Suppressor macrophage treated with lipopolysaccharide for 4 hours (primary cell): ENCODE data around the gene VSIG10L.

Experiments
- DNase-seq: peaks from one replicate; pipeline ENCODE4 v3.0.0-alpha.2; 2020

VSIG10L gene

DNA sequence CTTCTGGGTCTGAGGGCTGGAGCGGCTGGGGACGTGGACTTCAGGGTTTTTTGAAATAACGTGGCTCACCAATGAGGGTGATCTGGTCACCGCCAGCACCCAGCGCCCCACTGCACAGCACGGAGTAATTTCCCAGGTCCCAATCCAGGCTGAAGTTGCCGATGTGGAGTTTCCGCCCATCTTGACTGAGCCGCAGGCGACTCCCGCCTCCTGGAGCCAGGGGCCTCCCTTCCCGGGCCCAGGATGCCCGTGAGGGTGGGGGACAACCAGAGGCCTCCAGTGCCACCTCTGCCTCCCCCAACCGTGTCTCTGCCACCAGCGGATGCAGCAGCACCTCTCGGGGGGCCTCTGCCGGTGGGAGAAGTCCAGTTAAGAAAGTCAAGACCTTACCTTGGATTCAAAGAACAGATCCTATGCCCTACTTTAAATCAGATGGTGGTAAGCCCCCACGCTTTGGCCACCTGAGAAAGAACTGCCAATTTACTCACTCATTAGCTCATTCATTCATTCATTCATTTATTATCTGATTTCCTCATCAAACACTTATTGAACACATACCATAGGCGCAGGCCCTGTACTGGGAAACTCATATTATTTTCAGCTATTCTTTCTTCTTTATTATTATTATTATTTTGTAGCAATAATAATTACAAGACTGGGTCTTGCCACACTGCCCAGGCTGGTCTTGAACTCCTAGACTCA lies 3.9 kb downstream of the VSIG10L start:
- DNase-seq, result no peak

DNA sequence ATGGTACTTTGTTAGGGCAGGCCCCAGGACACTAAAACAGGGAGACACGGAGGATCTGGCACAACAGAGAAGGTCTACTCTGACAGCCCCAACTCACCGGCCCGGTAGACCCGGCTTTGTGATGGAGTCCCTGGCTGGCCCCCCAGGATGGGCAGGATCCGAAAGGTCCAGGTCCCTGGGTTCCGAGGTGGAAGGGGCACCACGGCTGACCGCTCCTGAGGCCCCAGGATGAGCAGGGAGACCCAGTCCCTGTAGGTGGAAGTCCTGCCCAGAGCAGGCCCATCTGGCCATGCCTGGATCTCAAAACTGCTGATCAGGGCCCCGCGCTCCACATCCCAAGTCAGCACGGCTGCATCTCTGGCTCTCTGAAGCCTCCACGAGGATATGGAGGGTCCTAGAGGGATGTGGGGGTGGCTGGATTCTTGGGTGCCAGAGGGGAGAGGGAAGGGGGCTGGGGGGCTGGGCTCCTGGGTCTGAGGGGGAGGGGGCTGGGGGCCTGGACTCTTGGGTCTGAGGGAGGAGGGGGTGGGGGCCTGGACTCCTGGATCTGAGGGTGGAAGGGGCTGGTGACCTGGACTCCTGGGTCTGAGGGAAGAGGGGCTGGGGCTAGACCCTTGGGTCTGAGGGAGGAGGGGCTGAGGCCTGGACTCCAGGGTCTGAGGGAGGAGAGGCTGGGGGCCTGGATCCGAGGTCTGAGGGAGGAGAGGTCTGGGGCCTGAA lies 4.6 kb downstream of the VSIG10L start:
- no peak for DNase-seq

DNA sequence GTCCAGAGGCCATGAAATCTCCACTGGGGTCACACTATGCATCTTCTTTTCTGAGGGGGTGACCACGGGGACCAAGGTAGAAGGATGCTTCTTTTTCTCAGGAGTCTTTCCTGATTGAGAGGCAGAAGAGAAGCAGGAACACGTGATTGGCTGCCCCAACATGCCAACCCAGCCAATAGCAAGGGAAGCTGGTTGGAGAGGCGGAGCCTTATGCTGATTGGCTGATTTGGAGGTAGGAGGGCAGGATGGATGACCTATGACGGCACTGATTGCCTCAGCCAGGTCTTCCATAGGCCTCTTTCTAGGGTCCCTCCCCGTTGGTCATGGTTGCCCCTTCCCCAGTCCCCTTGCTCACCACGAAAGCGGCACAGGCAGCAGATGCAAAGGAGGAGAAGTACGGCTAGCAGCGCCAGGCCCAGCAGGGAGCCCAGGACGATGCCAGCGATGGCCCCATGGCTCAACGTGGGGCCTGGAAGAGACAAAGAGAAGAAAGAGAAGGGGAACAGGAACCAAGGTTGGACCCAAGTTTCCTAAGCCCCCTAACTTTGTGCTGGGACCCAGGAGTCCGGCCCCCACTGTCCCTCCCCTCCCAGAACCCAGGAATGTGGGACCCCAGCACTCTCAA lies 8.0 kb downstream of the VSIG10L start:
- no peak for DNase-seq

DNA sequence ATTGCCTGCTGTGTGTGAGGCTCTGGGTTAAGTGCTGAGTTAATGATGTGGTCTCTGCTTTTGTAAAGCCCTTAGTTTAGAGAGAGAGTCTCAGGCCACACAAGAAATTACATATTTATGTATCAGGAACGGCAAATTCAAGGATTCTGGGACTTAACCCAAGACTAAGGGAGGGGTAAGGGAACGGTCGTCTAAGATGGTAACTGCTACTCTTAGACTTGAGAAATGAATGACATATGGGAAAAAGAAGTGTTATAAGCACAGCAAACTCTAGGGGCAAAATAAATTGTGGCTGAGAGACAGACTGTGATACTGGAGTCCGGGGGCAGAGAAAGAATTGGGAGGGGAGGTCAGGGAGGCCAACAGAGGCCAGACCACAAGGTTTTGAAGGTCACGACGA lies 10.2 kb downstream of the VSIG10L start:
- no peak for DNase-seq

DNA sequence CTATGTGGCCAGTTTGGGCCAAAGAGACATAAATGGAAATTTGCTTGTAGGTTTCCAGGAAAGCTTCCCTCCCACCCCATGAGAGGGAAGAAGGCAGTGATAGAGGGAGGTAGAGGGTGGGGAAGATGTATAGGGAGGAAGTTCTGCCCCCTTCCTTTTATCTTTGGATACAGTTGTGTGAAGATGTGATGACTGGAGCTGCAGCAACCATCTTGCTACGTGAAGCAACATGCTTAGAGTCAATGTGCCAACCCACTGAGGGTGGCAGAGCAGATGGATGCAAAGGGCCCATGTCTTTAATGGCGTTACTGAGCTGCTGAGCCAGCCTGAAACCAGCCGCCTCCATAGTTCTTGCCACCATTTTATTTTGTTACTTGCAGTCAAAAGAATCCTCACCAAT lies 10.7 kb downstream of the VSIG10L start:
- DNase-seq, result no peak

DNA sequence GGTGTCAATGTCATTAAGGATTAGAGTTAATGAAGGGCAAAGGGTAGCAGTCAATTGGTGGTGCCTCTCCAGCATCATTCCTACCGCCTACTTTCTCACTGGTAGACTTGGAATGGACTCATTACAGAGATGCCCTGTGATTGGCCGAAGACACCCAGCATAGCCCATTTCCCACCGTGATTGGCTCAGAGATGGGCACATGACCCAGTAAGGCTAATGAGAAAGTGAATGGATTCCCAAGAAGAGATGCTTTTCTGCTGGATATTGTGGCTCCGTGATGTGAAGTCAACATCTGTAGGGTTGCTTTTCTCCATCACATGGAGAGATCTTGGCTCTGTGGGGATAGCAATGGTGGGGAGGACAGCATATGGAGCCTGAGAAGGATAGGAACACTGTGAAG lies 11.6 kb downstream of the VSIG10L start:
- DNase-seq, result no peak

DNA sequence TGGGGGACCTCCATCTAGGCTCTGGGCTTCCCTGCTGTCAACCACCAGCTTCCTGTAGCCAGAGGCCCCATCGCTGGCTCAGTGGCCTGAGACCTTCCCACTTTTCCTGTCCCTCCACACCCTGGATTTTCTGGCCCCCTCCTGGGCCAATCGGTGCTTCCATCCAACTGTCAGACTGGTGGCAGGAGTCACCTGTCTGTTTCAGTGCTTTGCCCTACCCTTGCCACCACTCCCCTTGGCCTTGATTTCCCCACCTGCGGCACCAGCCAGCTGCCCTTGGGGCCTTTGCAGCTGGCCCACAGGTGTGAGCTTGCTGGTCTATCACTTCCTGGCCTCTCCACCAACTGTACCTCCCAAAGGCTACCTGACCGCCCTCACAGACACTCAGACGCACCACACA lies 12.5 kb downstream of the VSIG10L start:
- no peak for DNase-seq

DNA sequence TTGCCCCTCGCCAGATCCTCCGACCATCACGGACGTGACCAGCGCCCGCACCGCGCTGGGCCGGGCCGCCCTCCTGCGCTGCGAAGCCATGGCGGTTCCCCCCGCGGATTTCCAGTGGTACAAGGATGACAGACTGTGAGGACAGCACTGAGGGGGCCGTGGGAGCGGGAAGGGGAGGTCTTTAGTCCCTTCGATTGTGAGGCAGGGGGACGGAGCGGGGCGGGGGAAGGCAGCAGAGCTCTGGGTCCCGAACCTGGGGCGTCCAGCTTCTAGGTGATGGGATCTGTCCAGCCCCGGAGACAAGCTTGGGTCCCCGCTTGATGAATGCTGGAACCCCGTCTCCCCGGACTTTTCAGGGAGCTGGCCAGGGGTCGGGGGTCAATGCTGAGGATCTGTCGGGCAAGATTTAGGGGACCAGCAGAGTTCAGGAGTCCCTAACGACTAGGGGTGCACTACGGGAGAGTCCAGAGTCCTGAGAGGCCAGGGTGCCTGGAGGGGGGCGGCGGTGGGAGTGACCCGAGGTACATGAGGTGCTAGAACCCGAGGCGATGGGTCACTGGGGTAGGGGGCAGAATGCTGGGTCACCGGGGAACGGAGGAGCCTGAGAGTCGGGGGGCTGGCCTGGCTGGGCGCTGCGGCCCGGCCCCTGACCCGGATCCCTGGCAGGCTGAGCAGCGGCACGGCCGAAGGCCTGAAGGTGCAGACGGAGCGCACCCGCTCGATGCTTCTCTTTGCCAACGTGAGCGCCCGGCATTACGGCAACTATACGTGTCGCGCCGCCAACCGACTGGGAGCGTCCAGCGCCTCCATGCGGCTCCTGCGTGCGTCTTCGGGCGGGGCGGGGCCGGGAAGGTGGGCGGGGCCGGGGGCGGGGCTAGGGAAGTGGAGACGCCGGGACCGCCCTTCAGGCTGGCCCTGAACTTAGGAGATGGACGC lies 14.6 kb downstream of the VSIG10L start:
- DNase-seq, result peak; percentile 87

DNA sequence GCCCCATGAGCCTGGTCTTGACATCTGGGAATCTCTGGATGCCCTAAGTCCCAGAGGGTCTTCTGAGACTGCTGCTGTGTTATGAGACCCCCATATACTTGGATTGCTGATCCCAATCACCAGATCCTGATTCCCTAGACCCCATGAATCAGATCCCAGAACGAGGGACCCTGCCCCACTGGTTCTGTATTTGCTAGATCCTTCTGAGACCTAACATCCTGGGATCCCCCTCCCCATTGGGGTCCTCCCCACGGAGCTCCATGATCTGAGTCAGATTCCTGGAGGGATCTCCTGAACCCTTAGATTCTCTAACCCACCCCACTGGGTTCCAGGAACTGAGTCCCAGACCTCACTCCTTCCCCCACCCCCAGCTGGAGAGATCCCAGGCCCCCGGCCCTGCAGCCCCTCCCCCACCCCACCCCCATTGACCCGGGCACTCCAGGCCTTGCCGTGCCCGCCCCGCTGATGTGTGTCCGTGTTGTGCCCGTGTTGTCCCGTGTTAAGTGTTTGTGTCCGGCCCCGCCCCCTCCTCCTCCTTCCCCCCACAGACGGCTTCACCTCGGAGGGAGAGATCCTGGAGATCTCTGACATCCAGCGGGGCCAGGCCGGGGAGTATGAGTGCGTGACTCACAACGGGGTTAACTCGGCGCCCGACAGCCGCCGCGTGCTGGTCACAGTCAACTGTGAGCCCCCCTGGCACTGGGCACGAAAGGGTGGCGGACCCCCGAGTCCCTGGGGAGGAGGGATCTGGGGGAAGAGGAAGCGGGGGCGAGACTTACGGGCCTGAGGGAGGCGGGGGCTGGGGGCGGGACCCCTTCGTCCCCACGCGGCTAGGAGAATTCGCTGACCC lies 15.5 kb downstream of the VSIG10L start:
- no peak for DNase-seq

DNA sequence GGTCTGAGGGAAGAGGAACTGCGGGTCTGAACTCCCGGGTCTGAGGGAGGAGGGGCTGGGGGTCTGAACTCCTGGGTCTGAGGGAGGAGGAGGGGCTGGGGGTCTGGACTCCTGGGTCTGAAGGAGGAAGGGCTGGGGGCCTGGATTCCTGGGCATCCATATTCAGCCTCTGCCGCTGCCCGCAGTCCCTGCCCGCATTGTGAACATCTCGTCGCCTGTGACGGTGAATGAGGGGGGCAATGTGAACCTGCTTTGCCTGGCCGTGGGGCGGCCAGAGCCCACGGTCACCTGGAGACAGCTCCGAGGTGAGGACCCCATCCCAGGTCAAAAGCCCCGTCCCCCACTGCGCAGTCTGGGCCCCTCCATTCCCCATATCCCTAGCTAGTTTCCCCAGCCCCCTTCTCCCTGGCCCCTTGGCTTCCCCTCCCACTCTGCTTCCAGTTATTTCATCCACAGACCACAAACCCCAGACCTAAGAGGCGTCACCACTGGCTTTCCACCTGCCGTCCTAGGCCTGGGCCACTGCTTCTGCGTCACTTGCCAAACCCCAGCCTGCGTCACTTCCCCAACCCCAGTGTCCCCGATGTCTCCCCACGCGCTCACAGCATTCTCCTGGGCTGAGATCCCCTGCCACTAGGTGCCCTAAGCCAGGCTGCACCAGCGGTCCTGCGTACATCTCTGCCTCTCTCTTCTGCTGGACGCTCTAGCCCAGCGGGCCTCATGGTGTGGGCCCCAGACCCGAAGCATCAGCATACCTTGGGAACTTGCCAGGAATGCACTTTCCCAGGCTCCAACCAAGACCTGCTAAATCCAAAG lies 16.6 kb downstream of the VSIG10L start:
- peak; percentile 16 for DNase-seq

DNA sequence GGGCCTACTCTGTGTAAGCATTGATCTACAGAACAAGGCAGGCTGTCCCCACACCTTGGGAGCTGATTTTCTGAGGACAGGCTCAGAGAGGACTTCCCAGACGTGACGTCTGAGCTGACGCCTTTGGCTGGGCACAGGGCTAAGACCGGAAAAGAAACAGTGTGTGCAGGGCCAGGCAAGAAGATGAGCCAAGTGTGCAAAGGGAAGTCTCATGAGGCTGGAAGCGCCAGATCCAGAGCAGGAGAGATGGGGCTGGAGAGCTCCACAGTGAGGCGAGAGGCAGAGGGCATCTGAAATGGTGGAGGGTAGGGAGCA lies 17.8 kb downstream of the VSIG10L start:
- no peak for DNase-seq

DNA sequence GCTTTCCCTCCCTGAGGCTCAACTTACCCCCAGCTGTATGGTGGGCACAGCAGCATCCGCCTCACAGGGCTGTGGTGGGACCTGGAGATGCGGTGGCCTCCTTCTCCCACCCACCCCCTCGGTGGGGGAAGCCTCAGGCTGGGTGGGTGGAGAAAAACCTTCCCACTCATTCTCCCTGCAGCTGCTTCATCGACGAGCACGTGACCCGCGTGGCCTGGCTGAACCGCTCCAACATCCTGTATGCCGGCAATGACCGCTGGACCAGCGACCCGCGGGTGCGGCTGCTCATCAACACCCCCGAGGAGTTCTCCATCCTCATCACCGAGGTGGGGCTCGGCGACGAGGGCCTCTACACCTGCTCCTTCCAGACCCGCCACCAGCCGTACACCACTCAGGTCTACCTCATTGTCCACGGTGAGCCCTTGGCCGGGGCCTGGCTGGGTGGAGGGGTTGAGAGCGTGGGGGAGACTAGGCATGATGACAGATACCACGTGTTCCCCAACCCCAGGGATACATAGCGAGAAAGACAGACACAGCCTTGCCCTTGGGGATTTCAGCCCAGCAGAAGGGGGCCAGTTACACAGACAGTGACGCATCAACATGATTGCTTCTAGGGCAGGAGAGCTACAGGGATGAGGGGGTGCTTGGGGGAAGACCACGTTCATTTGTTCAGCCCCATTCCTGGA lies 18.3 kb downstream of the VSIG10L start:
- DNase-seq, result no peak

DNA sequence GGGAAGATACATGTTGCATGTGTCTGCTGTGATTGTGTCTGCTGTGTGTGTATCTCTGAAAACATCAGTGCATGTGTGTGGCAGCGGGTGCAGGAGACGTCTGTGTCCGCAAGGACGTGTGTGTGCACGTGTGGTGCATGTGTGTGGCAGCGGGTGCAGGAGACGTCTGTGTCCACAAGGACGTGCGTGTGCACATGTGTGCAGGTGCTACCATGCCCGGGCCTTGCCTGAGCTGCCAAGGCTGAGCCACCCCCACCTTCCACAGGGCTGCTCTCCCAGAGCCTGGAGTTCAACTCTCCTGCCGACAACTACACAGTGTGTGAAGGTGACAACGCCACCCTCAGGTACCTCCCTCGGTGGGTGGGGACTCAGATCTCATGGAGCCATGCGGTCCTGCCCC lies 20.1 kb downstream of the VSIG10L start:
- no peak for DNase-seq

DNA sequence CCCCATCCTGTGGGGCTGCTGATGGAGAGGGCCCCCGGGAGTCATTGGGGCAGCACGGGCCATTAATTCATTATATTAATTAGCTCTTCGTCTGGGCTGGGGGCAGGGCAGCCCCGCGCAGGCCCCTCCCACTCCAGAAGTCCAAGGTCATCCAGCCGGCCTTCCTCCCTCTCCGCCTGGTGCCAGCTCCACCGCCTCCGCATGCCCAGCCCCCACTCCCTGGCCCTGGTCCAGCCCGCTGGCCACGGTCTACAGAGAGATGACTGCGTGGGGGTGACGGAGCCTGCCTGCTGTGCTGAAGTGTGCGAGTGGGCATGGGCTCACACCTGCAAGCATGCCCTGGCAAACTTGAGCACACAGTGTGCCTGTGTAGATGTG lies 21.7 kb downstream of the VSIG10L start:
- DNase-seq, result no peak

DNA sequence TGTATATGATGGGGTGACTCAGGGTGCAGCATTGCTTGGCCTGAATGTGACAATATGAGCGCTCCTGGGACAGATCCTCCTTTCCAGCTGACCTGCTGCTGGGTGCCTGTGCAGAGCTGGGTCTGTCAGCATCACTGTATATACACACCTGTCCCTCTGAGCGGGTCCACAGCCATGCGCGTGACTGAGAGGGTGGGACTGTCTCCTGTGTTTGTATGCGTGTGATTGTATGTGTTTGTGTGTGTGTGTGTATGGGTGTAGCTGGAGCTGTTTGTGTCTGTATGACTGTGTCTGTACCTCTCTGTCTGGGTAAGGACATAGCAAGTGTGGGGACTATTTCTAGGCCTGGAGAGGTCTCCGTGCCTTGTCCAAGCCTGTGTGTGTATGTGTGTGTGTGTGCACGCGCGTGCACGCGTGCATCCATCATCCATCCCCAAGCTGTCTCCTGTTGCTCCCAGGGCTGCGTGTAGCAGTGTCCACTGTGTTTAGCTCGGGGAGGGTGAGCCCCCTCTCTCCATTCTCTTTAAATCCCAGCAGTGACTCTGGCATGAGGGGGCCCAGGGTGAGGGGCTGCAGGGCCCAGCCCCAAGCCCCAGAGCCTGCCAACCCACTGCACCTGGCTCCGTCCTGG lies 22.2 kb downstream of the VSIG10L start:
- no peak for DNase-seq

DNA sequence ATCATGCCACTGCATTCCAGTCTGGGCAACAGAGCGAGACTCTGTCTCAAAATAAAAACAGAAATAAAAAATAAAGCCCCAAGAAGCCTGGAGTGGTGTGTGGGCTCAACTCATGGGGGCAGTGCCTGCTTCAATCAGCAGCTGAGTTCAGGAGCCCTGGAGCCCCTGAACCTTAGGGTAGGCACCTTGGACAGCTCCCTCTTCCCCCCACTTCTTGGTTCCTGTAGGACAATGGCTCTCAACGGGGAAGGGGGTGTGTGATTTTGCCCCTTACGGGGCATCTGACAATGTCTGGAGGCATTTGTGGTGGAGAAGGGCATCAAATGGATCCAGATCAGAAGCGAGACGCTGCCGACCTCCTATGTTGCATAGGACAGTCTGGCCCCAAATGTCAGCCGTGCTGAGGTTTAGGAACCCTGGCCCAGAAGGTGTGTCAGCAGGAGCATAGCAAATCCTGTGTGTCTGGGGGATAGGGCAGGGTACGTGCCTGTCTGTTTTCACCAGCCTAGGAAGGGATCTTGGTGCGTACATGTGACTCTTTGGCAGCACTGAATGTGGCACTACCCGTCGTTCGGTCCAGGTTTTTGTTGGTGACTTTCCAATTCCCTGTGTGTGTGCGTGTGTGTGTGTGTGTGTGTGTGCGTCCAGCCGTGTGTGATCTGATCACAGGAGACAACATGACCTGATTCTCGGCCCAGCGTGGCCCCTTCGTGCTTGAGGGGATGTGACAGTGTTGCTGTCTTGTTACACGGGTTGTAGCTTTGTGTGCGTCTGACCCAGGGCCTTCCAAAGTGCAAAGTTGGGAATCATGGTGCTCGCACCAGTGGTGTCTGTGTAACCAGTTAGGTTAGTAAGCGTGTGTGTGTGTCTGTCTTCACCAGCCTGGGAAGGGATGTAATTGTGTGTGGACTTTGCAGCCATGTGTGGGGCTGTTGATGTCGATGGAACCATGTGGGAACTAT lies 23.0 kb downstream of the VSIG10L start:
- DNase-seq, result no peak

DNA sequence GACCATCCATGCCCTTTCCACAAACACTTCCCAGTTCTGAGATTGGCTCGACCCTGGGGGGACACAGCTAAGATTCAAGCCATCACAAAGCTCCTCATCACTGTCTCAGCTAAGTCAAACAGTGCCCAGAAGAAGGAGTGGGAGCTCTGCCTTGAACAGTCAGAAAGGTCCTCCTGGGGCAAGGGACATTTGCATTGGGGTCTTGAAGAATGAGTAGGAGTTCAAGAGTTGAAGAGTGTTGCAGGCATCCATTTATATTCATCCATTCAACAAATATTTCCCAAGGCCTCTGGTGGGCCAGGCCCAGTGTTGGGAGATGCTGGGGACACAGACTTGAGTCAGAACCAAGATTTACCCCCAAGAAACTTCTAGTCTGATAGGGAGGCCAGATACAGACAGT lies 24.0 kb downstream of the VSIG10L start:
- no peak for DNase-seq

DNA sequence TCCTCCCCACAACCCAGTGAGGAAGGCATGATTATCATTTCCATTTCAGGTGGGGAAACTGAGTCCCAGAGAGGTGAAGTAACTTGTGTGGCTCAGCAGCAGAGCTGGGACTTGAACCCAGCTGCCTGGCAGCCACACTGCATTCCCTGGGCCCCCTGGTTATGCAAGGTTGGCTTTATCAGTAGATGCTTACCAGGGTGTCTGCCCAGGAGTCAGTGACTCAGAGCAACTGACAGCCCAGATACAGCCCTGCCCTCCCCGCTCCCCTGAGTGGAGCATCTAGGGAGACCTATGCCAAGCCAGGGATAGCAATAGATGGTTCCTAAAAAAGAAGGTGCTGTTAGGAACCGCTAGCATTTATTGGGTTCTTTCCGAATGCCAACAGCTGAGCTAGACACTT lies 24.6 kb downstream of the VSIG10L start:
- DNase-seq, result no peak

DNA sequence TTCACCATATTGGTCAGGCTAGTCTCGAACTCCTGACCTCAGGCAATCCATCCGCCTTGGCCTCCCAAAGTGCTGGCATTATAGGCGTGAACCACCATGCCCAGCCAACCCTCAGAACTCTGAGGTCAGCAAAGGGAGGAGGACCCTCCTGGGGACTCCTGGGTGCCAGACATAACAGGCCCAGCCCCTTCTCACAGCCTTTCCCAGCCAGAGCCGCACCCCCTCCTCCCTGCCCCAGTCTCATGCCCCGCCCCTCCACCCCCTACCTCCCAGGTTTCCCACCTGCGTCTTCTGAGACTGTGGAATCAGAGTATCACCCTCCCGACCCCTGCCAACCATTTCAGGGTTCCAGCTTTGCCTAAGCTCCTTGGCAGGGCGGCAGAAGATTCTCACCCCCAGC lies 25.3 kb downstream of the VSIG10L start:
- no peak for DNase-seq
